Measurements from ENCODE around the gene AGFG2. TPM values are rescaled to one million over a fixed set of nuclear protein-coding genes. Genes with fewer than 3 reads are reported as not detected.
"Not testable (repeated sequence)": the region's sequence is repeated elsewhere in the genome, so short reads cannot be mapped to it uniquely, and the experiment has no call there.

Gene AGFG2
- total RNA-seq, 2 experiments from 2014 or later = 60.9 to 62.5 TPM

- POLR2A ChIA-PET = interaction anchor here (1.1 to 1.8 kb wide), 4 partner anchors 42 to 147 kb away, joined by 3 to 8 read pairs (median 4); partner anchors contain the start of genes FBXO24, LRCH4, MEPCE and ZCWPW1
- Mint-ChIP-seq H3K36me3 (peaks cover 19% of the 10 kb centered on the region), H3K4me3 (peak overlapping the region; percentile 72), H3K9me3 (no peaks in the 10 kb centered on the region), H3K4me1 (ENCODE audit: low read depth) (peaks cover 87% of the 10 kb centered on the region), H3K27me3 (no peaks in the 10 kb centered on the region), H3K27ac (peak overlapping the region; percentile 98)
- CTCF ChIA-PET = interaction anchor here (1.0 to 11.7 kb wide), 3 partner anchors 13 to 148 kb away, joined by 3 to 132 read pairs (median 6); no protein-coding TSS in a partner anchor
- intact Hi-C loops (cut with micrococcal nuclease) = no loop called here
- peak; percentile 42 for DNase-seq
Observed at GRCh38 chr7:100544386-100544785, 5.4 kb downstream of the AGFG2 start.

- POLR2A ChIA-PET = interaction anchor here (0.7 to 1.8 kb wide), 8 partner anchors 14 to 148 kb away, joined by 3 to 8 read pairs (median 5); partner anchors contain the start of genes FBXO24, LRCH4, MEPCE and ZCWPW1
- CTCF ChIA-PET = interaction anchor here (1.0 to 11.7 kb wide), 7 partner anchors 12 to 161 kb away, joined by 3 to 132 read pairs (median 6); partner anchors contain the start of gene POP7
Observed at GRCh38 chr7:100544967-100545359, 6.0 kb downstream of the AGFG2 start.

GRCh38 chr7:100545360-100546128 is 6.5 kb downstream of the AGFG2 start:
- peaks cover 94% of the 10 kb centered on the region for H3K4me1 Mint-ChIP-seq (ENCODE audit: low read depth)
- no peaks in the 10 kb centered on the region for H3K27me3 Mint-ChIP-seq
- intact Hi-C loops (cut with micrococcal nuclease) = loop anchor here (1.0 to 2.0 kb wide), 6 partner anchors 14 to 1165 kb away; partner anchors contain the start of genes MEPCE and TSC22D4
- H3K9me3 Mint-ChIP-seq = no peaks in the 10 kb centered on the region
- peak overlapping the region; percentile 72 for H3K4me3 Mint-ChIP-seq
- CTCF ChIA-PET = interaction anchor here (1.0 to 11.7 kb wide), 8 partner anchors 12 to 647 kb away, joined by 3 to 132 read pairs (median 4); partner anchors contain the start of gene POP7
- H3K27ac Mint-ChIP-seq = peak overlapping the region; percentile 98
- DNase-seq = peak; percentile 85
- peaks cover 21% of the 10 kb centered on the region for H3K36me3 Mint-ChIP-seq
- POLR2A ChIA-PET = interaction anchor here (0.7 to 1.8 kb wide), 8 partner anchors 13 to 148 kb away, joined by 3 to 8 read pairs (median 5); partner anchors contain the start of genes FBXO24, LRCH4, MEPCE and ZCWPW1

More at GRCh38 chr7:100544967-100545359, 6.0 kb downstream of the AGFG2 start:
- no peaks in the 10 kb centered on the region for H3K9me3 Mint-ChIP-seq
- H3K36me3 Mint-ChIP-seq = peaks cover 22% of the 10 kb centered on the region
- H3K4me1 Mint-ChIP-seq (ENCODE audit: low read depth) = peaks cover 92% of the 10 kb centered on the region
- H3K4me3 Mint-ChIP-seq = peak overlapping the region; percentile 72
- no peak for DNase-seq
- H3K27ac Mint-ChIP-seq = peak overlapping the region; percentile 98
- intact Hi-C loops (cut with micrococcal nuclease) = loop anchor here (1.0 kb wide), 4 partner anchors 14 to 149 kb away; partner anchors contain the start of genes MEPCE and TSC22D4
- no peaks in the 10 kb centered on the region for H3K27me3 Mint-ChIP-seq

GRCh38 chr7:100546129-100546925 is 7.3 kb downstream of the AGFG2 start:
- peak overlapping the region; percentile 72 for H3K4me3 Mint-ChIP-seq
- CTCF ChIA-PET = interaction anchor here (1.0 to 11.7 kb wide), 7 partner anchors 11 to 646 kb away, joined by 3 to 132 read pairs (median 3); no protein-coding TSS in a partner anchor
- intact Hi-C loops (cut with micrococcal nuclease) = loop anchor here (1.0 to 2.0 kb wide), 2 partner anchors 37 to 1166 kb away; no protein-coding TSS in a partner anchor
- H3K27ac Mint-ChIP-seq = peak overlapping the region; percentile 98
- H3K27me3 Mint-ChIP-seq = no peaks in the 10 kb centered on the region
- peaks cover 20% of the 10 kb centered on the region for H3K36me3 Mint-ChIP-seq
- H3K9me3 Mint-ChIP-seq = no peaks in the 10 kb centered on the region
- H3K4me1 Mint-ChIP-seq (ENCODE audit: low read depth) = peaks cover 91% of the 10 kb centered on the region
- no peak for DNase-seq
- POLR2A ChIA-PET = interaction anchor here (1.3 to 1.8 kb wide), 3 partner anchors 14 to 40 kb away, joined by 5 read pairs; partner anchors contain the start of genes FBXO24 and LRCH4

GRCh38 chr7:100546926-100547800 is 8.2 kb downstream of the AGFG2 start:
- Mint-ChIP-seq H3K4me1 (ENCODE audit: low read depth) (peaks cover 84% of the 10 kb centered on the region), H3K9me3 (no peaks in the 10 kb centered on the region), H3K36me3 (peaks cover 21% of the 10 kb centered on the region), H3K27ac (peak overlapping the region; percentile 98), H3K4me3 (peak overlapping the region; percentile 72), H3K27me3 (no peaks in the 10 kb centered on the region)
- peak; percentile 47 for DNase-seq
- CTCF ChIA-PET = interaction anchor here (1.0 to 11.7 kb wide), 8 partner anchors 10 to 645 kb away, joined by 3 to 132 read pairs (median 7); no protein-coding TSS in a partner anchor
- intact Hi-C loops (cut with micrococcal nuclease) = loop anchor here (1.0 to 2.0 kb wide), 2 partner anchors 36 to 1166 kb away; no protein-coding TSS in a partner anchor
- POLR2A ChIA-PET = interaction anchor here (1.6 kb wide), 1 partner anchor 8 kb away, joined by 4 read pairs; the partner anchor contains the start of gene AGFG2

- H3K27me3 Mint-ChIP-seq = no peaks in the 10 kb centered on the region
- POLR2A ChIA-PET = interaction anchor here (1.3 to 1.6 kb wide), 3 partner anchors 9 to 120 kb away, joined by 4 read pairs; partner anchors contain the start of genes AGFG2 and ZCWPW1
- DNase-seq = no peak
- peak overlapping the region; percentile 98 for H3K27ac Mint-ChIP-seq
- H3K36me3 Mint-ChIP-seq = peaks cover 25% of the 10 kb centered on the region
- intact Hi-C loops (cut with micrococcal nuclease) = loop anchor here (2.0 kb wide), 1 partner anchor 1167 kb away; no protein-coding TSS in a partner anchor
- CTCF ChIA-PET = interaction anchor here (1.0 to 11.7 kb wide), 7 partner anchors 9 to 143 kb away, joined by 3 to 132 read pairs (median 11); no protein-coding TSS in a partner anchor
- H3K9me3 Mint-ChIP-seq = no peaks in the 10 kb centered on the region
- H3K4me1 Mint-ChIP-seq (ENCODE audit: low read depth) = peaks cover 77% of the 10 kb centered on the region
- H3K4me3 Mint-ChIP-seq = no peak overlapping the region
Observed at GRCh38 chr7:100547872-100548271, 8.9 kb downstream of the AGFG2 start.

GRCh38 chr7:100548446-100548845 is 9.4 kb downstream of the AGFG2 start:
- H3K4me3 Mint-ChIP-seq; DNase-seq; intact Hi-C loops (cut with micrococcal nuclease); H3K27me3 Mint-ChIP-seq; H3K9me3 Mint-ChIP-seq: not testable (repeated sequence)
- ChIA-PET POLR2A (interaction anchor here (1.0 to 2.1 kb wide), 5 partner anchors 9 to 120 kb away, joined by 3 to 12 read pairs (median 4); partner anchors contain the start of genes AGFG2 and ZCWPW1), CTCF (interaction anchor here (1.2 to 11.7 kb wide), 5 partner anchors 9 to 157 kb away, joined by 3 to 132 read pairs (median 15); partner anchors contain the start of gene POP7)
- Mint-ChIP-seq H3K27ac (peak overlapping the region; percentile 98), H3K36me3 (peaks cover 28% of the 10 kb centered on the region), H3K4me1 (ENCODE audit: low read depth) (peaks cover 71% of the 10 kb centered on the region)

GRCh38 chr7:100552532-100552931 is 13.5 kb downstream of the AGFG2 start:
- no peaks in the 10 kb centered on the region for H3K9me3 Mint-ChIP-seq
- H3K36me3 Mint-ChIP-seq = peaks cover 47% of the 10 kb centered on the region
- ChIA-PET CTCF (no interaction called here), POLR2A (no interaction called here)
- H3K27ac Mint-ChIP-seq = peak overlapping the region; percentile 2
- intact Hi-C loops (cut with micrococcal nuclease) = no loop called here
- H3K4me3 Mint-ChIP-seq = no peak overlapping the region
- H3K4me1 Mint-ChIP-seq (ENCODE audit: low read depth) = peaks cover 36% of the 10 kb centered on the region
- H3K27me3 Mint-ChIP-seq = no peaks in the 10 kb centered on the region
- no peak for DNase-seq

GRCh38 chr7:100553032-100553431 is 14.0 kb downstream of the AGFG2 start:
- no peak for DNase-seq
- Mint-ChIP-seq H3K27me3 (no peaks in the 10 kb centered on the region), H3K4me3 (no peak overlapping the region), H3K36me3 (peaks cover 48% of the 10 kb centered on the region), H3K27ac (peak overlapping the region; percentile 36), H3K9me3 (no peaks in the 10 kb centered on the region), H3K4me1 (ENCODE audit: low read depth) (peaks cover 31% of the 10 kb centered on the region)
- POLR2A ChIA-PET = no interaction called here
- intact Hi-C loops (cut with micrococcal nuclease) = no loop called here
- CTCF ChIA-PET = no interaction called here

- no peak for DNase-seq
- CTCF ChIA-PET = interaction anchor here (0.7 to 7.3 kb wide), 7 partner anchors 9 to 150 kb away, joined by 3 to 132 read pairs (median 7); partner anchors contain the start of genes AGFG2 and POP7
- Mint-ChIP-seq H3K27ac (peak overlapping the region; percentile 56), H3K36me3 (peaks cover 40% of the 10 kb centered on the region), H3K9me3 (no peaks in the 10 kb centered on the region), H3K27me3 (no peaks in the 10 kb centered on the region), H3K4me1 (ENCODE audit: low read depth) (peaks cover 12% of the 10 kb centered on the region), H3K4me3 (no peak overlapping the region)
- intact Hi-C loops (cut with micrococcal nuclease) = no loop called here
- POLR2A ChIA-PET = no interaction called here
Observed at GRCh38 chr7:100555701-100556100, 16.7 kb downstream of the AGFG2 start.

Measured in activated CD4-positive, alpha-beta memory T cell treated with anti-CD3 and anti-CD28 coated beads for 36 hours (primary cell).